NCI-H82 (cell line): Measurements from ENCODE around the gene HOXA7.

Experiments
- DNase-seq: peaks from one replicate; lab custom pipeline; 2025; lab: John Stamatoyannopoulos, UW

HOXA7 gene

DNA sequence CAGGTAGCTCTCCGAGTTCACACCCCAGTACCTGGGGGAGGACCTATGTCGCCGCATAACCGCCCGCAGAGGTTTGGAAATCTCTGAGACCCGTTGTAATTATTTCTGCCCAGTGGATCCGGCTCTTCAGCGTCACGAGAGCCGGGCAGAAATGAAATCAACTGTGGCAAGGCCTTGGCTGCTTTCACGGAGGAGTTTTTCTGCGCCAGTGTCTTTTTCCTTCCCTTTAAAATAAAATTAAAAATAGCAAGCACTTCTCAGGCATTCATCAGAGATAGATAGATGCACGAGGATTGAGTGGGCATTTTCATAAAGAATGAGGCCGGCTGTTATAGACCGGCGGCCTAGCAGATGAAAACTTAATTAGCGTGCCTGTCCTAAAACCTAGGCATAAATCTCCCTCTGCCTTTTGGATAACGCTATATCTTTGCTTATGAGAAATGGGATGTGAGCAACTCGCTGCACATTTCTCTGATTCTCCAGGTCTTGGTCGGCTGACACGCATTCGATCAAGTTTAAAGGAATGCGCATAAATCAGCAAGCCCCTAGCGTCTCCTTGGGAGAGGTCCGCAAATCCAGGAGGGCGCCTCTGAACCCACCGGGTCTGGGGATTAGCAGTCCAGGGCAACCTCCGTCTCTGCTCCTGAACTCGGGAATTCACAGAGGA is 37.0 kb upstream of the HOXA7 start:
- no peak for DNase-seq

DNA sequence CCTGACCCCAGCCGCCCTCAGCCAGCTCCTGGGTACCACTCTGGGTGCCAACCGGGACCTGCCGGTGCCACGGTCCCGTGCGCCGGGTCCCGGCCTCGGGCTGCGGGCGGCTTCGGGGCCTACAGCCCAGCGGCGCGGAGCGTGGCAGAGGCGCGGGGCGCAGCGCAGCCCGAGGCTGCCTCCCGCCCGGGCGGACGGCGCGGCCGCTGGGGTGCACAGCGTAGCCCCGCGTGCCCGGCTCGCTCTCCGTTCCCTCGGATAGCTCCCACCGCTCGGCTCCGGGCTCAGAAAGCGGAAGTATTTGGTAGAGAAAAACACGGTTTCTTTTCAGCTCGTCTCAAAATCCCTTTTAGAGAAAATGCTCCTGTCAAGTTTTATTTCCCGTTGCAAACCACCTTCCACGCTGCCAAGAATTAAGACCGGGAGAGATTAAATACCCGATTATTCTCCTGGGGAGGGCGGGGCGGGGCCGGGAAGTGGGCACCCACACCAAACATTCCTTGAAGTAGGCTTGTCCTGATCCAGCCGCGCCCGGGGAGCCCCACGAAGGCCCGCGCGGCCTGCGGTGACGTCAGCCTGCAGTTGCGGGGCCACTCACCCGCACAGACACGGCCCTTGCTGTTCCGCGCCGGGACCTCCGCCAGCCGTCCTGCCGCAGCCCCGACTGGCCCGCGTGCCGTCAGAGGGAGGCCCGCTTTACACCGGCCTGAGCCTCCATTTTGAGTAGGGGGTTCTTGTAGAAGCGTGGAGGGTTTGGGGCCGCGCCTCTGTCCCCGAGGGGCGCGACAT is 36.3 kb upstream of the HOXA7 start:
- no peak for DNase-seq

DNA sequence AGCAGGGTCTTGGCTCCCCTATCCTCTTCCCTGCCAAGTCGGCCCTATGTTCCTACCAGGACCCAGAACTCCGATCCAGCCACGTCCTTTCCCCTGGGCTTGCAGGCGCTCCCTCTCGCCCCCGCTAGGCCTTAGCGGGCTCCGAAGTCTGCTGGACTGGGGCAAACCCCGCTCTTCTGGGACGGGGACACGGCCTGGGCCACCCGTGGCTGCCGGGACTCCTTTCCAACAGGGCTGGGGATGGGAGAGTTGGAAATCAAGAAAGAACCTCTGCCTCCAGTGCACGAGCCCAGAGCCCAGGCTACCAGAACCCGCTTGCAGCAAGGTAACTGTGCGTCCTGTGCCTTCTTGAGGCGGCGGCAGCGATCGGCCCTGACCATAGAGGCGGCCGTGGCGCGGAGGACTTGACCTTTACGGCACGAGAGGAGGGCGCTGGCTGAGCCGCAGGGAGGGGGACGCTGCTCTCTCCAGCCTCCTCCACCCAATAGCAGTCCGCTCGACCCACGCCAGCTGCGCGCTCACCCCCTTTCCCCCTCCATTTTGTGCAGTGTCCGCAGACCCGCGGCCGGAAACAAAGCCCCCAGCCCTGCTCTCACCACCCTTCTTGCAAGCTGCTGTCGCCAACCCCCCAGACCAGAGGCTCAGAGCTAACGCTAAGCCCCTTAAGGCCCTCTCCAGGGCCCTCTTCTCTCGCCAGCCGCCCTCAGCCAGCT is 35.5 kb upstream of the HOXA7 start:
- peak; percentile 54 for DNase-seq

DNA sequence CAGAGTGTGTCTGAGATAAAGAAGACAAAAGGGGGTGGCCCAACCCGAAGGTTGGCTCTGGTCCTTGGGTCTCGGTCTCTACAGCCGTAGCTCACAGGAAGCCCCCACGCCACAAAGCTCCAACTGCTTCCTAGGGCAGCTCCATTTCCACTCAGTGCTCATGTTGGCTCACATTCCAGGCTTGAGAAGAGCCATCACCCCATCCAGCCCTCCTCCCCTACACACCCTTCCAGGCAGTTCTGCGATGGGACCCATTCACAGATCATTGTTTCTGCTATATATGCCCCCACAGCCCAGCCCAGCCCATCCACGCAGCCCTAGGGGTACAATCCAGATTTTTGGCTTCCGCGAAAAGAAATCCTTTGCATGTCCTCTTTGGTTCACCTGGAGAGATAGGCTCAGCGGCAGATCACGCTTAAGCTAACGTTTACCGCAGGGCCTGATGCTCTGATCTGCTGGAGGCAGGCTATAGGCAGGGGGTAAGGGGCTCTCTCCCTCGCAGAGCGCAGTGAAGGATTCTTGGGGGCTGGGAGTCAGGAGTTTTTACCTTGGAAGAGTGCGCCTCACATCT is 34.8 kb upstream of the HOXA7 start:
- no peak for DNase-seq

DNA sequence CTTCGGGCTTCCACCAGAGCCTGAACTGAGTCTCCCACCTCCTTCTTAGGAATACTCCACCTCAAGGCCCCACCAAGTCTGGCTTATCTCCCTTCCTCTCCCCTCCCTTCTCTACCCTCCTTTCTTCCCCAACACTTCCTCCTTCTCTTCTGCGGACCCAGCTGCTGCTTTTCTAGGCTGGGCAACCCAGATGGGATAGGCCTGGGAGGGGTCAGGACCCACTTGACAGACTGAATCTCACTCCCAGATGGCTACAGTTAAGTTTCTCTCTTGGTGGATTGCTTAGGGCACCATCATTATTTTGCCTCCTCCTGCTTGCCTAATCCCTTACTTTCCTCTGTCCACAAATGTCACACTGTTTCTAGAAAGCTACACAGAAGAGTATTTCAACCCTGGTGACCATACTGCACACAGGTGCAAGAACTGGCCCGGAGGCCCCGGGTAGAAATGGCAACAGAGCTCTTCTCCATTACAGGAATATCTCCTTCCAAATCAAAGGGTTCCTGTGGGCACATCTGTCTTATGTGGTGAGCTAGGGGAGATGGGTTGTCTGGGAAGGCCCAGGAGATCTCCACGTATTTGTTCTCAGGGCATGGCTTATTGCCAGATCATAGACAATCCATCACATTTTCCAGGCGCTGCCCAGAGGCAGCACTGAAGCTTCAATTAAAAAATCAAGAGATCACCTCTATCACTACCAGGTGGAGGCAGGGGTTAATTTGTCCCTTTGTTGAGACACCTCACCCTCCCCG is 33.7 kb upstream of the HOXA7 start:
- peak; percentile 53 for DNase-seq

DNA sequence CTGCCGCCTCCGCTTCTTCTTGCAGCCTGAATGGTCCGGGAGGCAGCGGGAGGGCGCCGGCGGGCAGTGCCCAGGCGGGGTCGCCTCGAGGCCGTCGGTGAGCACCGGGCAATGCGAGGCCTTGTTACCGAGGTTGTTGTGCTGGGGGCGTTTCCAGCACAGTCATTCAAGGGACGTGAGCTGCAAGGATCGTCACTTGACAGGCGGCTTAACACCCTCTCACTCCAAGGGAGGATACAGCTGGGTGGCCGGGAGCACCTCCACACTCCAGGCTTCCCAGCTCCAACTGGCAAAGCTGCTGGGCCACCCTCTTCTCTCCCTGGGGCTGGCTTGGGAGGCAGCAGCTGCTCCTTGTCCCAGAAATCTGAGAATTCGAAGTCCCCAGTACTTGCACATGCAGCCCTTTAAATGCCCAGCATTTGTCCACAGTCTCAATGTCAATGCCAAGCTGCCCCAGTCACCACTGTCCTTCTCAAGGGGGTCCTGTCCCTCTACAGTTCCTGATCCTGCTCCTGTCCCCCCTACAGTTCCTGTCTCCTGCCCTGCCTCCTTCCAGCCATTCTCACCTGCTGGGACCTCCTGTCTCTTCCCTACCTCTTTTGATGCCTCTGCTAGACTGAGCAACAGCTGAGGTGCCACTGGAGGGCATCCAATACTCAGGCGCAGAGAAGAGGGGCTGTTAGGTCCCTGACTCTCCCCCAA is 33.0 kb upstream of the HOXA7 start:
- no peak for DNase-seq

DNA sequence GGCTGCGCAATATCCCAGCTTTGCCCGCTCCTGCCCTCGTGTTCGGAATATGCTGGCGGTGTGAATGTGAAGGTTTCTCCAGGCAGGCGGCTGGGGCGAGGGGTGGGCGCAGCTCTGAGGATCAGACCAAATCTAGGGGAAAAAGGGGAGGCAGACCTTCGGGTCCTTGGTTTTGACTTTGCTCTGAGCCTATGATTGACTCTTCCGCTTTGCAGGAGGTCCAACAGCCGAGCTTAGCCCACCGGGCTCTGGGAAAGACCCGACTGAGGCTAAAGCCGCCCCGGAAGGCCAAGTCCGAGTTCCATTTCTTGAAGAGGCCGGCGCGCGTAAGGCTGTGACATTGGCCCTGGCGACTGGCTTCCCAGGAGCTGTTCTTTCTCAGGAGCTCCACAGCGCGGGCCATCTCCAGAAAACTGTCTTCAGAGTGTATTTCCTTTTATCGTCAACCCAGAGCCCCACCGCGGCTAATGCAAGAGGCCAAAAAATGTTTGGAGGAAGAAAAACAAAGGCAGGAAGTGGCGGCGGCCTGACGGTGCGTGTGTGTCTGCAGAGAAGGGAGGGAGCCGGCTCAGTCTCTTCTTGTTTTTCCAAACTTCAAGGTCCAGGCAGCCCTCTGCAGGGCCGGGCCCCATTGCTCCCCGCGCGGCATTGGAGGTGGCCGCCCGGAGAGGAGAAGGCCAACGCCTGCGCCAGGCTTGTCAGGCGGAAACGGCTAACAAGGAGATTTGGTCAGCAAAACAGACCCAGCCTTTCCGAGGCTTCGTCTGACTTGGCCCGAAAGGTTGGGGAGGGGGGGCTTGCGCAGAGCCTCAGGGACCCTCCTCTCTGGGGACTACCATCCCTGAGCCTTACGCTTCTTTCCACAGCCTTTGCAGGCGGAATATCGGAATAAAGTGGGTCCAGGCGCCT is 32.2 kb upstream of the HOXA7 start:
- DNase-seq = no peak

DNA sequence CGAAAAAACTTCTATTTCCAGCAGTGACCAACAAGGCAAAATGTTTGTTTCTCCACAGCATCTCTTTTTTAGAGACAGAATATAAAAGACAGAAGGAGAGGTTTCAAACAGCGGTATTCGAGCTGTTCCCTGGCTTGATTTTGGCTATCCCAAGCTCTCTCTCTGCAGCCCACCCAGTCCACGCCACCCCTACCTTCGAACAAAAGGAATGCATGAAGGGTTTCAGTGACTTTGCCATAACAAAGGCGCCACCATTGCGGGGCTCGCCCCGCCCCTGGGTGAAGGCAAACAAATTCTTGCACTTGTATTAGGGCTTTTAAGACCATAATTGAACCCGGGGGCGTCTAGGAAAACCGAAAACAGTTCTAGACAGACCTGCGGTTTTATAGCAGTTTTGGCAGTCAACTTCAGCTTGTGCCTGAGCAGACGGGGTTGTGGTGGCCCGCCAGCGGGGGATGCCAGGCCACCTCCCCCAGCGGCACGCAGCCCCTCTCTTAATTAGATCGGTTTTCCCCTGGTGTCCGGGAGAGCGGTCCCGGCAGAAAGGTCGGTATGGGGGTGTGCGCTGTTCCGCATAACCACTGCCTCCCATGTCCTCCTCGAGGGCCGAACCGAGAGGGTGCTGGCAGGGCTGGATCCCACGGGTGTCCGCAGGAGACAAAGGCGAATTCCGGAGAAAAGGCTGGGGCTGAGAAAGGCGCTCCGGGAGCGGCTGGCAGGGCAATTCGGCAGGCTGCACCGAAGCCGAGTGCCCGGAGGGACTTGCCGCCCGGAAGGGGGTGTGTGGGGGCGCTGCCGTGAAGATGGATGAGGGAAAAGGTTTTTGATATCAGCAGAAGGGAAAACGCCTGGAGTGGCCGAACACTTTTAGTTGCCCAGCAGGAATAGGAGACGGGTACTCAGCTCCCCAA is 31.3 kb upstream of the HOXA7 start:
- DNase-seq = no peak

DNA sequence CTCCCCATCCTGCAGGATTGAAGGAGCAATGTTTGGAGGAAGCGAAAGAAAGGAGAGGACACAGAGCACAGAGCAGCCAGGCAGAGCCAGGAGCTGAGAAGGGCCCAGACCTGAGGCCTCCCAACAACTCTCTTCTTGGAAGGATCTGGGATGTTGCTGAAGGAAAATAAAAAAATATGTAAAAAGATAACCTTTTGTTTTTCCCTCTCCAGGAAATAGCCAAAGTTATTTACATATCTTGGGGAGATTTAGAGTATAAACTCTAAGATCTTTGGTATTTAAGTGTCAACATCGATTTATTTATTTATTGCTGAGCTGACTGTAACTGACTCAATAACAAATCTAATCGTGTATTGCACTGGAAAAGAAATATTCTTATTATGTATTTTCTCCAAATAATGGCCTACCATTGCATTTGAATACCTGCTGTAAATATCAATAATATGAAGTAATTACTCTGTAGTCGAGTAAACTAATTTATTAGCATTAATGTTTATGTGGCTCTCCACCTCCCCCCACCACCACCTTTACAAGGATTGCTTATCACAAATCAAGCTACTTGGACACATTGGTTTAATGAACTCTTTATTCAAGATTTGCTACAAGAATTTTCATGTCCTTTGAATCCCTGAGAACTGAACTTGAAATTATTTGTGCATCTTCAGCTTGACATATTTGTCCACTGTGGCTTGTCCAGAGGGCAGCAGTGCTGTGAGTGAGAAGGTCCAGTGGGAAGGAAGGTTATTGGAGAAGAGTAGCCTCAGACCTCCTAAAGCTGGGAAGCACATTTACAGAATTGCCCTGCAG is 30.4 kb upstream of the HOXA7 start:
- DNase-seq = no peak

DNA sequence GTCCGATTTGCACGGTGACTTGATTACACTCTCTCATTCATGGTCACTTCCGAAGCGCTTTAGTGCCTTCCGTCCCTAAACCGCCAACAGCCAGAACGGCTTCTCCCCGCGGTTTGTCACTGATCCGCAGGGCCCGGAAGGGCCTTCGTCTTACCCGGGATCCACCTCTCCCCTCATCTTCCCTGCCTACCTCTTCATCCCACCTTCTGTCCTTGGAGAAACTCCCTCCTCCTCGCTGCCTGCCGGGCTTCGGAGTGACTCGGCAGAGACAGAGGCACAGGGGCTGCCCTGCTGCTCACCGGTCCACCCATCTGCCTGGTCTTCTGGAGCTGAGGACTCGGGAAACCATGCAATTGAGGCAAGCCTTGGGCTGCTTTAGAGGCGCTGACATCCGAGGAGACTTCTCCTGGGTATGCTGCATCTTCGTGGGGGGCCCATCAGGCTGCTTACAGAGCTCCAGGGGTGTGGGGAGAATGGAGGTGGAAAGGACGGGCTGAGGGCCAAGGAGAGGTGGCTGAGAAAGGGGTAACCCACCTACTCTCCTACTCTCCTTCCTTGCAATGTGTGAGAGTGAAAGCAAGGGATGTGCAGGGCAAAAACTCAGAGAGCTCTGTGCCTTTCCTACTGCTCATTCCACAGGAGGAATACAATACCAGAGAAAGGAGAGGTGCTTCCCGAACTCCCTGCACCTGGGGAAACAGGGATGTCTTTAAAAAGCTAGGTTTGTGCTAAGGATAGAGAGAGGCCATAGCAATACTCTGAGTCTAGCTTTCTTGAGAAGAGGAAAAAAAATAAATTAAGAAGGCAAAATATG is 29.6 kb upstream of the HOXA7 start:
- DNase-seq = peak; percentile 38

DNA sequence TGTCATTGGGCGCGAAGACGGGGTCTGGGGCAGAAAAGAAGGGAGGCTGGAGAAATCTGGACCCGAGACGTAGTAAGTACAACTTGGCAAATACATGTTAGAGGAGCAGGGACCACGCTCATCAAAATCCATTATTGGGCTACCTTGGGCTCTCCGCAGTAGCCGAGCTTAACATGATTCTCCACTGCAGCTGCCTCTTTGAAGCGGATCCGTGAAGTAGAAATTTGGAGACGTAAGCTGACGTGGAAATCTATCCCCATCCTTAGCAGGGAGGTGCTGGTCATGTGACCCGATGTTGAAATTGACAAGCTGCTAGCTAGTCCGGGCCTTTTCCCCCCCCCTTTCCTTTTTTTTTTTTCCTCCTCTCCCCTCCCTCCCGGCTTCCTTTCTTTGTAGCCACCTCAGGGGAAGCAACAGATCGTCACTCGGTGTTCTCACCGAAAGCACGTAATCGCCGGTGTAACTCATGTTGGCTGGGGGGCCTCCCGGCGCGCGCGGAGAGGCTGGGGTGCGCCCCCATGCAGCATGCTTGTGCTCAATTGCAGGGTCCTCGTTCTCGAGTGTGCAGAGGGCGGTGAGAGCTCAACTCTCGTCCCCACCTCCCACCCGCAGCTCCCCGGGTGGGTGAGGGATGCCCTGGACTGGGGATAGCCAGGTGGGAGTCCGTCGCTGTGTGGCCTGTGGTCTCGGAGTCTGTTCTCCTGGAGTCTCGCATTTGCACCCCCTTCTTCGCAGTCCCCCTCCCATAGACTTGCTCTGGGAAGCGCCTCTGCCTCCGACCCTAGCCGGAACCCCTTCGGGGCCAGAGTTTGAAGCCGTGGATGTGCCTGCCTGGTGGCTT is 28.8 kb upstream of the HOXA7 start, which contains the start of gene HOXA11:
Gene HOXA11 (minus strand): TSS at position 220 of the 841 bp plus-strand sequence. CDS start 88 bp downstream, at position 132.
- peak; percentile 71 for DNase-seq

DNA sequence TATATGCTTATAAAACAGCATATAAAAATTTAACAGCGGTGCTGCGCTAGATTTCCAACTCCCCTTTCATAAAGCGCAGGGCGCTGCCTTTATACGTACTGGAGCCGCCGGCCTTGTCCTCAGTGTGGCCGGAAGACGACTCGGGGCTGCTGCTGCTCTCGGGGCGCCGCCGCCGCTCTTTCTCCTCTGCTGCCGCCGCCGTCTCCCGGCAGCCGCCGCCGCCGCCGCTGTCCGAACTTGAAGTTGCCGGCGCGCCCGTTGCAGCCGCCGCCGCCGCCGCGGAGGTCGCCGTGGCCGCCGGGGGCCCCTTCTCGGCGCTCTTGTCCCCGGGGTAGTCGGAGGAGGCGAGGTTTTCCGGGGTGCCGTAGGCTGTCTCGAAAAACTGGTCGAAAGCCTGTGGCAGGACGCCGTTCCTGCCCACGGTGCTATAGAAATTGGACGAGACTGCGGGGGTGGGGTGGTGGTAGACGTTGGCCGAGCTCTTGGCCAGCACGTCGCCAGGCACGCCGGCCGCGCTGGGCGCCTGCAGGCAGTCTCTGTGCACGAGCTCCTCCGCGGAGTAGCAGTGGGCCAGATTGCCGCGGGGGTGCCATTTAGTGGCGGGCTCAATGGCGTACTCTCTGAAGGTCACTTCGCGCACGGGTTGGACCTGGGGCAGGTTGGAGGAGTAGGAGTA is 28.0 kb upstream of the HOXA7 start:
- DNase-seq = peak; percentile 64

DNA sequence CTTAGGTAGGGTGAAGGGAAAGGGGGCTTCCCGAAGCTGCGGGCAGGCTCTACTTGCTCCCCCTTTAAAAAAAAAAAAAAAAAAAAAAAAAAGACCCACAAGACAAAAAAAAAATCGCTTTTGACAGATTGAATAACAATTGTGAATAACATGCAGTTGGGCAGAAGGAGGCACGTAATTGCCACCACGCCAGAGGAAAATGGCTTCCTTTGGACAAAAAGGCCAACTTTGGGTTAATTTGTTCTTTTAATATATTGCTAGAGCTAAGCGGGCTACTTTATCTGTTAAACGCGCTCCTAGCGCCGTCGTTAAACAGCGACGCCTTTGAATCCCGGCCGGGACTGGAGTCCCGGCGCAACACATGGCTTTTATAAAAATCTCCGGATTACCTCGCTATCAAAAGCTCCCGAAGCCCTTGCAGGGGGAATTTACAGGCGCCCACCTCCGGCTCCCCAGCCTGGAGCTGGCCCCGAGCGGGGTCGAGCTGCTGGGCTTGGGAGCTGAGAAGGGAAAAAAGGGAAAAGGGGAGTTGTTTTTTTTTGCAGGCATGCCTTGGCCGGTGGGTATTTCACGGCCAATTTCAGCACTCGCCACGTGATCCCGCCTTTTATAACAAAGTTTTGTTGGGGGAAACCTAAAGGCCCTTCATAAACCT is 27.3 kb upstream of the HOXA7 start:
- DNase-seq = peak; percentile 74

DNA sequence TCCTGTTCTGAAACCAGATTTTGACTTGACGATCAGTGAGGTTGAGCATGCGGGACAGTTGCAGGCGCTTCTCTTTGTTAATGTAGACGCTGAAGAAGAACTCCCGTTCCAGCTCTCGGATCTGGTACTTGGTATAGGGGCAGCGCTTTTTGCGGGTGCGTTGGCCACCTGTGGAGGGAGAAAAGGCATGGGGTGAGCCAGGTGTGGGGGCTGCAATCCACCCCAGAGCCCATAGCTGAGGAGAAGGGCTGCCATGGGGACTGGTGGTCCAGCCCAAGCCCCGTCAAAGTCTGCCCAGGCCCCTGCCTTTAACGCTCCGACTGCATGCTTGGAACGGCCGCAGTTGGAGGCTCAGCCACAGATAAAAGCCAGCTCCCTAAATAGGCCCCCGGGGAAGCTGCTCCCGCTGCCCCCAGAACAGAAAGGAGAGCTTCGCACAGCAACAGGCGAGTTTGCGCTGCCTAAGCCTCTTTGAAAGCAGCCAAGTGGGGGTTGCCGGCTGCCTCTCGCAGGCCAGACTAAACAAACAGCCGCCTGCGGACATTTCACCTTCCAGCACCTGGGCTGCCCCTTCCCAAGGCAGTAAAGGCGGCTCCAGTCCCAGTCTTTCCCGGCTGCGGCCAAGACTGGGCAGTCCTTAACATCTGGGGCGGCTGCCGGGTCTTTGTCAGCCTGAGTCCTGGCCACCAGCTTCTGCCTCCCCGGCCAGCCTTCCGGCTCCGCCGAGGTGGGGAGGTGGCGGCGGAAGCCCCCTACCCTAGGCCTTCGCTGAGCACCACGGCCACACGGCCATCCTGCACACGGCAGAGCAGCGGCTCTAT is 26.6 kb upstream of the HOXA7 start:
- DNase-seq = peak; percentile 71
